Right atrium auricular region (tissue), 2 donors: ENCODE results near the gene ST7. TPM values are rescaled to one million over a fixed set of nuclear protein-coding genes. Genes with fewer than 3 reads are reported as not detected.

ENCODE experiments used
- DNase-seq: peaks from one replicate; pipeline ENCODE4 v3.0.0-alpha.2; 2019; ENCODE audit warnings: low spot score
- H3K27ac ChIP-seq, 2 donors: fragments of 200-600 bp; sonication (generic); 1 replicate in 1 of 2; 2 replicates in 1 of 2; pipeline ENCODE4 v1.5.1; 2016 to 2019
- H3K27me3 ChIP-seq, 2 donors: fragments of 200-600 bp; sonication (generic); one replicate each; pipeline versions ENCODE4 v1.5.1 to v1.6.0; 2017 to 2019
- H3K36me3 ChIP-seq: fragments of 200-600 bp; sonication (generic); one replicate; pipeline ENCODE4 v1.5.1; 2016
- H3K4me1 ChIP-seq, 2 donors: fragments of 200-600 bp; sonication (generic); one replicate each; pipeline versions ENCODE4 v1.5.1 to v1.6.0; 2017 to 2019
- H3K4me3 ChIP-seq, 2 donors: fragments of 200-600 bp; sonication (generic); 1 replicate in 1 of 2; 2 replicates in 1 of 2; pipeline ENCODE4 v1.5.1; 2017 to 2019; ENCODE audit warnings: mild to moderate bottlenecking in 1 of 2, moderate library complexity in 1 of 2
- H3K9me3 ChIP-seq, 2 donors: fragments of 200-600 bp; sonication (generic); one replicate each; pipeline ENCODE4 v1.5.1; 2019
- CTCF ChIP-seq, 2 donors: fragments of 200-600 bp; sonication (generic); IDR thresholded peaks; one replicate each; pipeline ENCODE4 v1.5.1; 2019; ENCODE audit warnings: antibody characterized with exemption in 2 of 2
- total RNA-seq, 2 donors: library from RNA; depleted of rRNA; stranded (reverse); fragments of >200 nt; gene quantifications; one replicate each; pipeline ENCODE4 v1.1.0, GENCODE V29; 2016

Gene ST7
- total RNA-seq, 2 donors from 2014 or later, result 45.4 to 48.1 TPM

GRCh38 chr7:117047496-117047895 is 94.2 kb downstream of the ST7 start:
- Histone ChIP-seq H3K36me3 (no peaks in the 10 kb centered on the region), H3K4me3 (no peak overlapping the region), H3K9me3 (no peaks in the 10 kb centered on the region), H3K27me3 (no peaks in the 10 kb centered on the region), H3K27ac (no peak overlapping the region), H3K4me1 (peaks cover 0 to 33% of the 10 kb centered on the region in 2 donors)
- DNase-seq, result no peak
- no peak for TF ChIP-seq CTCF (IDR thresholded peaks at IDR 0.05)

- Histone ChIP-seq H3K27ac (no peak overlapping the region), H3K4me1 (peaks cover 0 to 32% of the 10 kb centered on the region in 2 donors)
Measured at GRCh38 chr7:117048114-117048866, 95.0 kb downstream of the ST7 start.

GRCh38 chr7:117048882-117049281 is 95.6 kb downstream of the ST7 start:
- TF ChIP-seq CTCF (IDR thresholded peaks at IDR 0.05), result no peak
- no peaks in the 10 kb centered on the region for H3K36me3 ChIP-seq
- H3K4me1 ChIP-seq, result peaks cover 0 to 33% of the 10 kb centered on the region in 2 donors
- H3K9me3 ChIP-seq, result no peaks in the 10 kb centered on the region
- H3K27me3 ChIP-seq, result no peaks in the 10 kb centered on the region
- no peak overlapping the region for H3K27ac ChIP-seq
- no peak overlapping the region for H3K4me3 ChIP-seq
- no peak for DNase-seq

More at GRCh38 chr7:117048114-117048866, 95.0 kb downstream of the ST7 start:
- no peak for DNase-seq
- no peak for TF ChIP-seq CTCF (IDR thresholded peaks at IDR 0.05)
- no peaks in the 10 kb centered on the region for H3K9me3 ChIP-seq
- H3K4me3 ChIP-seq, result no peak overlapping the region
- H3K27me3 ChIP-seq, result no peaks in the 10 kb centered on the region
- no peaks in the 10 kb centered on the region for H3K36me3 ChIP-seq

GRCh38 chr7:117051808-117052207 is 98.5 kb downstream of the ST7 start:
- Histone ChIP-seq H3K9me3 (no peaks in the 10 kb centered on the region), H3K4me1 (peaks cover 0 to 29% of the 10 kb centered on the region in 2 donors)
- DNase-seq, result no peak

GRCh38 chr7:117053432-117053831 is 100.1 kb downstream of the ST7 start:
- peaks cover 0 to 21% of the 10 kb centered on the region in 2 donors for H3K4me1 ChIP-seq
- H3K27me3 ChIP-seq, result no peaks in the 10 kb centered on the region
- no peak overlapping the region for H3K4me3 ChIP-seq
- no peak for TF ChIP-seq CTCF (IDR thresholded peaks at IDR 0.05)
- H3K36me3 ChIP-seq, result no peaks in the 10 kb centered on the region
- no peak for DNase-seq
- H3K27ac ChIP-seq, result no peak overlapping the region
- no peaks in the 10 kb centered on the region for H3K9me3 ChIP-seq

More at GRCh38 chr7:117051808-117052207, 98.5 kb downstream of the ST7 start:
- Histone ChIP-seq H3K27ac (no peak overlapping the region), H3K4me3 (no peak overlapping the region), H3K36me3 (no peaks in the 10 kb centered on the region), H3K27me3 (no peaks in the 10 kb centered on the region)
- no peak for TF ChIP-seq CTCF (IDR thresholded peaks at IDR 0.05)

- TF ChIP-seq CTCF (IDR thresholded peaks at IDR 0.05), result no peak
- no peaks in the 10 kb centered on the region for H3K4me1 ChIP-seq
- H3K4me3 ChIP-seq, result no peak overlapping the region
- no peaks in the 10 kb centered on the region for H3K9me3 ChIP-seq
- DNase-seq, result no peak
- H3K27ac ChIP-seq, result no peak overlapping the region
- no peaks in the 10 kb centered on the region for H3K36me3 ChIP-seq
- H3K27me3 ChIP-seq, result no peaks in the 10 kb centered on the region
Measured at GRCh38 chr7:117061751-117062150, 108.5 kb downstream of the ST7 start.
